GM12878 (cell line): Measurements from ENCODE around the gene TIPARP. TPM values are rescaled to one million over a fixed set of nuclear protein-coding genes. Genes with fewer than 3 reads are reported as not detected.
A peak's percentile ranks its signal among the peaks of the same experiment; 100 is the strongest.

ENCODE experiments used
- CBFB ChIP-seq: IDR thresholded peaks from 2 replicates; pipeline ENCODE4 v1.6.1; 2016; ENCODE audit warnings: antibody characterized with exemption, low read depth
- CBX3 ChIP-seq: fragments of 200-600 bp; sonication (generic); IDR thresholded peaks from 2 replicates; pipeline ENCODE4 v1.6.1; 2016; ENCODE audit warnings: low read depth, borderline replicate concordance
- CUX1 ChIP-seq: IDR thresholded peaks from 2 replicates; pipeline ENCODE4 v1.6.1; 2012; ENCODE audit warnings: improper control_type of control experiment, low read depth, low read length; ENCODE audit not compliant: insufficient replicate concordance
- ESRRA ChIP-seq: IDR thresholded peaks from 2 replicates; pipeline ENCODE4 v1.6.1; 2012; ENCODE audit warnings: mild to moderate bottlenecking, low read length, improper control_type of control experiment
- FOXK2 ChIP-seq: fragments of 450-650 bp; IDR thresholded peaks from 2 replicates; pipeline ENCODE4 v1.6.1; 2017; ENCODE audit warnings: mild to moderate bottlenecking, moderate library complexity
- JUND ChIP-seq: IDR thresholded peaks from 2 replicates; pipeline ENCODE4 v1.6.1; 2012; ENCODE audit warnings: low read depth, mild to moderate bottlenecking, low read length, improper control_type of control experiment, moderate library complexity
- NBN ChIP-seq: fragments of 450-650 bp; IDR thresholded peaks from 2 replicates; pipeline ENCODE4 v1.6.1; 2016
- NFYB ChIP-seq: IDR thresholded peaks from 2 replicates; pipeline ENCODE4 v1.6.1; 2011; ENCODE audit warnings: low read depth, mild to moderate bottlenecking, low read length, improper control_type of control experiment, moderate library complexity; ENCODE audit not compliant: insufficient read depth
- NRF1 ChIP-seq: conservative IDR thresholded peaks from 2 replicates; pipeline ENCODE4 v1.6.1; 2011; ENCODE audit warnings: mild to moderate bottlenecking, low read depth, low read length, improper control_type of control experiment
- PAX8 ChIP-seq: fragments of 450-650 bp; IDR thresholded peaks from 2 replicates; pipeline ENCODE4 v1.6.1; 2017; ENCODE audit warnings: mild to moderate bottlenecking, moderate library complexity
- PKNOX1 ChIP-seq: fragments of 450-650 bp; IDR thresholded peaks from 2 replicates; pipeline ENCODE4 v1.6.1; 2016; ENCODE audit warnings: mild to moderate bottlenecking
- PML ChIP-seq: IDR thresholded peaks from 2 replicates; pipeline ENCODE4 v1.6.1; 2012; ENCODE audit warnings: low read length, inconsistent platforms
- POLR2AphosphoS5 ChIP-seq: IDR thresholded peaks from 2 replicates; pipeline ENCODE4 v1.6.1; 2011; ENCODE audit warnings: mild to moderate bottlenecking, low read length, inconsistent platforms
- POU2F2 ChIP-seq: IDR thresholded peaks from 3 replicates; pipeline ENCODE4 v1.6.1; 2011; ENCODE audit warnings: low read depth, mild to moderate bottlenecking, low read length, borderline replicate concordance
- RBBP5 ChIP-seq: fragments of 200-600 bp; sonication (generic); conservative IDR thresholded peaks from 2 replicates; pipeline ENCODE4 v1.6.1; 2016
- RCOR1 ChIP-seq: conservative IDR thresholded peaks from 2 replicates; pipeline ENCODE4 v1.6.1; 2012; ENCODE audit warnings: low read depth, low read length, improper control_type of control experiment
- RELA ChIP-seq: fragments of 450-650 bp; IDR thresholded peaks from 2 replicates; pipeline ENCODE4 v1.8.0; 2014; ENCODE audit warnings: borderline replicate concordance; ENCODE audit not compliant: partially characterized antibody
- RFX5 ChIP-seq: IDR thresholded peaks from 2 replicates; pipeline ENCODE4 v1.6.1; 2011; ENCODE audit warnings: low read depth, low read length, improper control_type of control experiment
- RUNX3 ChIP-seq: IDR thresholded peaks from 2 replicates; pipeline ENCODE4 v1.6.1; 2012; ENCODE audit warnings: low read length, inconsistent platforms
- SKIL ChIP-seq: fragments of 450-650 bp; IDR thresholded peaks from 2 replicates; pipeline ENCODE4 v1.6.1; 2017; ENCODE audit warnings: mild to moderate bottlenecking, low read depth, inconsistent platforms; ENCODE audit not compliant: poor library complexity, severe bottlenecking
- SMC3 ChIP-seq: IDR thresholded peaks from 2 replicates; pipeline ENCODE4 v1.6.1; 2011; ENCODE audit warnings: low read length, improper control_type of control experiment, borderline replicate concordance
- TARDBP ChIP-seq: IDR thresholded peaks from 2 replicates; pipeline ENCODE4 v1.6.1; 2016; ENCODE audit warnings: borderline replicate concordance
- ZNF207 ChIP-seq: fragments of 450-650 bp; IDR thresholded peaks from 2 replicates; pipeline ENCODE4 v1.6.1; 2014; ENCODE audit warnings: antibody characterized with exemption, mild to moderate bottlenecking, borderline replicate concordance
- ZNF24 ChIP-seq: fragments of 450-650 bp; IDR thresholded peaks from 2 replicates; pipeline ENCODE4 v1.6.1; 2017; ENCODE audit warnings: antibody characterized with exemption, mild to moderate bottlenecking
- polyA plus RNA-seq, 11 experiments: library from polyadenylated mRNA; depleted of rRNA in 4 of 11; unstranded in 6 of 11; stranded (reverse) in 5 of 11; fragments of >200 nt; fragmentation: Nextera tagmentation in 4 of 11; fragmentation: Illumina TruSeq in 1 of 11; extraction: Ambion mirVana in 4 of 11; extraction: Trizol in 1 of 11; gene quantifications; 1 replicate in 1 of 11; 2 replicates in 10 of 11; pipeline versions ENCODE4 v1.2.1 to v1.2.3, GENCODE V29; 2011 to 2016; ENCODE audit warnings: inconsistent platforms in 2 of 11, missing spikeins in 2 of 11, low read depth in 1 of 11
- total RNA-seq, 4 experiments: library from RNA; depleted of rRNA in 3 of 4; stranded (reverse); fragments of >200 nt in 3 of 4; fragmentation: Illumina TruSeq in 1 of 4; extraction: Trizol in 1 of 4; gene quantifications; 2 replicates each; pipeline versions ENCODE4 v1.2.1 to v1.2.3, GENCODE V29; 2013 to 2021

TIPARP gene
- total and polyA plus RNA-seq, 10 of the 15 experiments (the other 5 are each of a cell fraction or from before 2014, with no cell fraction given), result 3.2 to 21.5 (median 12.0) TPM

- TF ChIP-seq CBX3, result no peak
- no peak for TF ChIP-seq RELA
- no peak for TF ChIP-seq PAX8
- TF ChIP-seq ZNF207, result peak; percentile 91
- TF ChIP-seq TARDBP, result peak; percentile 52; the same call in 1 of the 2 replicates
- TF ChIP-seq SMC3, result no peak; the same call in none of the 2 replicates
- peak; percentile 99 for TF ChIP-seq POLR2AphosphoS5
- TF ChIP-seq POU2F2, result peak; percentile 94
- TF ChIP-seq ZNF24, result peak; percentile 53; the same call in 1 of the 2 replicates
- TF ChIP-seq SKIL, result peak; percentile 98
- TF ChIP-seq RBBP5, result no peak
- TF ChIP-seq CUX1, result no peak
- no peak for TF ChIP-seq ESRRA
- TF ChIP-seq NFYB, result no peak
- peak; percentile 98 for TF ChIP-seq NBN
- TF ChIP-seq RCOR1, result peak; percentile 85; the same call in 1 of the 2 replicates
- peak; percentile 14; the same call in 1 of the 2 replicates for TF ChIP-seq RFX5
- TF ChIP-seq CBFB, result peak; percentile 58
- peak; percentile 93 for TF ChIP-seq RUNX3
- peak; percentile 95 for TF ChIP-seq PML
- no peak for TF ChIP-seq FOXK2
- TF ChIP-seq JUND, result 0 out of 2 replicates have a peak, but pooled peaks have one; percentile 4
- peak; percentile 64 for TF ChIP-seq NRF1
- peak; percentile 85 for TF ChIP-seq PKNOX1
Observed at GRCh38 chr3:156674046-156674910, at the start of gene TIPARP (continued).
